CD4-positive, CD25-positive, alpha-beta regulatory T cell (primary cell): ENCODE data around the gene GNB5. TPM values are rescaled to one million over a fixed set of nuclear protein-coding genes. Genes with fewer than 3 reads are reported as not detected.
"Not testable (repeated sequence)": the region's sequence is repeated elsewhere in the genome, so short reads cannot be mapped to it uniquely, and the experiment has no call there.

ENCODE experiments used
- ATAC-seq, 2 donors: fragments of 150-1000 bp; cut with Tn5 transposase; one replicate each; pipeline ENCODE4 v1.10.0; 2021; ENCODE audit warnings: low read depth in 2 of 2, moderate number of reproducible peaks in 2 of 2, moderate library complexity in 1 of 2
- DNase-seq, 3 donors: peaks; one replicate each; pipeline versions ENCODE4 v3.0.0 to v3.0.0-alpha.2; 2012 to 2022; ENCODE audit warnings: mixed read lengths in 1 of 3
- H3K27ac ChIP-seq: one replicate; pipeline ENCODE4 v1.7.0; 2013; ENCODE audit warnings: mild to moderate bottlenecking, low read length; ENCODE audit not compliant: insufficient read depth, poor library complexity, severe bottlenecking
- H3K27me3 ChIP-seq: one replicate; pipeline ENCODE4 v1.7.0; 2013; ENCODE audit warnings: low read length; ENCODE audit not compliant: control insufficient read depth, insufficient read depth
- H3K36me3 ChIP-seq: one replicate; pipeline ENCODE4 v1.7.0; 2013; ENCODE audit warnings: mild to moderate bottlenecking, low read length, moderate library complexity; ENCODE audit not compliant: control insufficient read depth, insufficient read depth
- H3K4me1 ChIP-seq: 2 replicates; pipeline ENCODE4 v1.7.0; 2013; ENCODE audit warnings: mild to moderate bottlenecking, low read length; ENCODE audit not compliant: insufficient read depth, control insufficient read depth, poor library complexity, severe bottlenecking
- H3K4me3 ChIP-seq: one replicate; pipeline ENCODE4 v1.7.0; 2013; ENCODE audit warnings: low read depth, mild to moderate bottlenecking, low read length, moderate library complexity
- H3K9me3 ChIP-seq, 2 experiments: 1 replicate in 1 of 2; 2 replicates in 1 of 2; pipeline ENCODE4 v1.7.0; 2013; ENCODE audit warnings: low read length in 2 of 2, mild to moderate bottlenecking in 1 of 2, moderate library complexity in 1 of 2; ENCODE audit not compliant: control insufficient read depth in 2 of 2
- H3K27ac Mint-ChIP-seq, 3 donors: one replicate each; pipeline ENCODE4 v1.8.0; 2020 to 2022; ENCODE audit warnings: mild to moderate bottlenecking in 3 of 3, mixed read lengths in 3 of 3, moderate library complexity in 2 of 3
- H3K27me3 Mint-ChIP-seq: one replicate; pipeline ENCODE4 v1.8.0; 2022; ENCODE audit warnings: mild to moderate bottlenecking, mixed read lengths
- H3K36me3 Mint-ChIP-seq: one replicate; pipeline ENCODE4 v1.8.0; 2020; ENCODE audit warnings: mixed read lengths
- H3K4me1 Mint-ChIP-seq, 4 donors: one replicate each; pipeline ENCODE4 v1.8.0; 2020 to 2022; ENCODE audit warnings: mixed read lengths in 4 of 4, mild to moderate bottlenecking in 1 of 4
- H3K4me3 Mint-ChIP-seq, 4 donors: one replicate each; pipeline ENCODE4 v1.8.0; 2020 to 2022; ENCODE audit warnings: mild to moderate bottlenecking in 4 of 4, mixed read lengths in 4 of 4, moderate library complexity in 3 of 4
- H3K9me3 Mint-ChIP-seq, 7 donors: one replicate each; pipeline ENCODE4 v1.8.0; 2020 to 2022; ENCODE audit warnings: mixed read lengths in 7 of 7, mild to moderate bottlenecking in 3 of 7, moderate library complexity in 2 of 7
- polyA plus RNA-seq, 4 donors: library from polyadenylated mRNA; unstranded; fragments of 300-500 nt; fragmentation: Illumina TruSeq; gene quantifications; one replicate each; pipeline ENCODE4 v1.2.3, GENCODE V29; 2021
- total RNA-seq: library from RNA; stranded (reverse); gene quantifications from one replicate; pipeline ENCODE4 v1.2.3, GENCODE V29; 2022

GNB5 gene
- total and polyA plus RNA-seq, 5 donors from 2014 or later: 64.3 to 87.6 (median 65.8) TPM

DNA sequence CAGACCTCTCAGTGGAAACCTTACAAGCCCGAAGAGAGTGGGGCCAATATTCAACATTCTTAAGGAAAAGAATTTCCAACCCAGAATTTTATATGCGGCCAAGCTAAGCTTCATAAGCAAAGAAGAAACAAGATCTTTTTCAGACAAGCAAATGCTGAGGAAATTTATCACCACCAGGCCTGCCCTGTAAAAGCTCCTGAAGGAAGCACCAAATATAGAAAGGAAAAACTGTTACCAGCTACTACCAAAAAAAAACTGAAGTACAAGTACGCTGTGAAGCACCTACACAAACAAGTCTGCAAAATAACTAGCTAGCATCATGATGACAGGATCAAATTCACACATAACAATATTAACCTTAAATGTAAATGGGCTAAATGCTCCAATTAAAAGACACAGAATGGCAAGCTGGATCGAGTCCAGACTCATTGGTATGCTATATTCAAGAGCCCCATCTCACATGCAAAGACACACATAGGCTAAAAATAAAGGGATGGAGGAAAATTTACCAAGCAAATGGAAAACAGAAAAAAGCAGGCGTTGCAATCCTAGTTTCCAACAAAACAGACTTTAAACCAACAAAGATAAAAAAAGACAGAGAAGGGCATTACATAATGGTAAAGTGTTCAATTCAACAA lies 25.6 kb downstream of the GNB5 start:
- not testable (repeated sequence) for H3K27me3 ChIP-seq, H3K9me3 Mint-ChIP-seq, H3K27me3 Mint-ChIP-seq, H3K9me3 ChIP-seq, H3K27ac ChIP-seq, ATAC-seq, H3K4me3 ChIP-seq, DNase-seq
- Mint-ChIP-seq H3K36me3 (peaks cover 10% of the 10 kb centered on the region), H3K4me3 (peak overlapping the region in 1 of 4 donors; percentile 27), H3K27ac (peak overlapping the region in 1 of 3 donors; percentile 18), H3K4me1 (peaks cover 33 to 55% (median 46%) of the 10 kb centered on the region in 4 donors)
- peaks cover 15% of the 10 kb centered on the region for H3K4me1 ChIP-seq
- peaks cover 22% of the 10 kb centered on the region for H3K36me3 ChIP-seq

- H3K4me1 Mint-ChIP-seq: peaks cover 27 to 47% (median 38%) of the 10 kb centered on the region in 4 donors
- H3K27ac Mint-ChIP-seq: peak overlapping the region in 1 of 3 donors; percentile 55
- Histone ChIP-seq H3K9me3 (no peaks in the 10 kb centered on the region), H3K4me1 (peaks cover 12% of the 10 kb centered on the region), H3K27me3 (no peaks in the 10 kb centered on the region), H3K4me3 (no peak overlapping the region), H3K27ac (no peak overlapping the region), H3K36me3 (peaks cover 26% of the 10 kb centered on the region)
- H3K9me3 Mint-ChIP-seq: no peaks in the 10 kb centered on the region
- ATAC-seq (peak; percentile 64), DNase-seq (peak in 2 of 3 donors; percentile 15 to 23)
- peaks cover 12% of the 10 kb centered on the region for H3K36me3 Mint-ChIP-seq
- H3K27me3 Mint-ChIP-seq: no peaks in the 10 kb centered on the region
- H3K4me3 Mint-ChIP-seq: no peak overlapping the region
Observed at GRCh38 chr15:52164631-52165265, 26.4 kb downstream of the GNB5 start.

DNA sequence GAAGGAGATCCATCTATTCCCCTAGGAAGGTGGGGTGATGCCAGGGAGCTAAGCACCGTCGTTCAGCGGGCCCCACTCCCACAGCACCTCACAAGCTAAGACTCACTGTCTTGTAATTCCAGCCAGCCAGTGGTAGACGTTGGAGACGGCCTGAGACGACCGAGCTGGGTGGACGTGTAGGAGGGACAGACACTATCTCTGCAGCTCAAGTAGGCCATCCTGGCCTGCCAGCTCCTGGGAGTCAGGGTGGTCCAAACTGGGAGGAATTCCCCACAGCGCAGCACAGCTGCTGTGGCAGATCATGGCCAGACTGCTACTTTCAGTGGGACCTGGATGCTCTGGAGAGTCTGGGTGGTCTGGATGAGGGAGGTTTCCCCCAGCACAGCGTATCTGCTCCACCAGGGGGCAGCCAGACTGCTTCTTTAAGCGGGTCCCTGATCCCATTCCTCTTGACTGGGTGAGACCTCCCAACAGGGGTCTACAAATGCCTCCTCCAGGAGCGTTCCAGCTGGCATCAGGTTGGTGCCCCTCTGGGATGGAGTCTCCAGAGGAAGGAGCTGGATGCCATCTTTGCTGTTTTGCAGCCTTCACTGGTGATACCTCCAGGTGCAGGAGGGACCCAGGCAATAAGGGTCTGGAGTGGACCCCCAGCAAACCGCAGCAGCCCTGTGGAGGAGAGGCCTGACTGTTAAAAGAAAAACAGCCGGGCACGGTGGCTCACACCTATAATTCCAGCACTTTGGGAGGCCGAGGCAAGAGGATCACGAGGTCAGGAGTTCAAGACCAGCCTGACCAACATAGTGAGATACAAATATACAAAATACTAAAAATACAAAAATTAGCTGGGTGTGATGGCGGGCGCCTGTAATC lies 27.6 kb downstream of the GNB5 start:
- Histone ChIP-seq H3K4me3 (no peak overlapping the region), H3K27me3 (no peaks in the 10 kb centered on the region), H3K36me3 (peaks cover 35% of the 10 kb centered on the region), H3K4me1 (peaks cover 12% of the 10 kb centered on the region), H3K27ac (no peak overlapping the region), H3K9me3 (no peaks in the 10 kb centered on the region)
- Mint-ChIP-seq H3K4me1 (peaks cover 25 to 43% (median 35%) of the 10 kb centered on the region in 4 donors), H3K4me3 (peak overlapping the region in 1 of 4 donors; percentile 25), H3K27ac (no peak overlapping the region), H3K27me3 (no peaks in the 10 kb centered on the region), H3K9me3 (no peaks in the 10 kb centered on the region), H3K36me3 (peaks cover 24% of the 10 kb centered on the region)
- DNase-seq (peak in 1 of 3 donors; percentile 21), ATAC-seq (no peak)

GRCh38 chr15:52162876-52163275 lies 28.3 kb downstream of the GNB5 start:
- H3K36me3 Mint-ChIP-seq: peaks cover 30% of the 10 kb centered on the region
- no peak overlapping the region for H3K27ac Mint-ChIP-seq

GRCh38 chr15:52162260-52162659 lies 28.9 kb downstream of the GNB5 start:
- H3K27ac Mint-ChIP-seq: no peak overlapping the region
- peaks cover 30% of the 10 kb centered on the region for H3K36me3 Mint-ChIP-seq
- H3K27me3 Mint-ChIP-seq: no peaks in the 10 kb centered on the region
- Histone ChIP-seq H3K4me3 (no peak overlapping the region), H3K27ac (no peak overlapping the region), H3K36me3 (peaks cover 35% of the 10 kb centered on the region), H3K27me3 (no peaks in the 10 kb centered on the region), H3K4me1 (peaks cover 12% of the 10 kb centered on the region), H3K9me3 (no peaks in the 10 kb centered on the region)
- no peak overlapping the region for H3K4me3 Mint-ChIP-seq
- DNase-seq: no peak
- ATAC-seq: no peak
- H3K9me3 Mint-ChIP-seq: no peaks in the 10 kb centered on the region
- H3K4me1 Mint-ChIP-seq: peaks cover 19 to 37% (median 28%) of the 10 kb centered on the region in 4 donors

More at GRCh38 chr15:52162876-52163275, 28.3 kb downstream of the GNB5 start:
- Histone ChIP-seq H3K4me3 (no peak overlapping the region), H3K27ac (no peak overlapping the region), H3K4me1 (peaks cover 12% of the 10 kb centered on the region), H3K27me3 (no peaks in the 10 kb centered on the region), H3K9me3 (no peaks in the 10 kb centered on the region), H3K36me3 (peaks cover 35% of the 10 kb centered on the region)
- H3K4me3 Mint-ChIP-seq: no peak overlapping the region
- H3K9me3 Mint-ChIP-seq: no peaks in the 10 kb centered on the region
- ATAC-seq (no peak), DNase-seq (no peak)
- H3K27me3 Mint-ChIP-seq: no peaks in the 10 kb centered on the region
- H3K4me1 Mint-ChIP-seq: peaks cover 21 to 39% (median 29%) of the 10 kb centered on the region in 4 donors

- no peak for DNase-seq
- no peaks in the 10 kb centered on the region for H3K9me3 ChIP-seq
- H3K4me3 ChIP-seq: no peak overlapping the region
- Mint-ChIP-seq H3K27me3 (no peaks in the 10 kb centered on the region), H3K4me3 (no peak overlapping the region), H3K4me1 (peaks cover 12 to 32% (median 24%) of the 10 kb centered on the region in 4 donors), H3K36me3 (peaks cover 30% of the 10 kb centered on the region), H3K27ac (peak overlapping the region in 1 of 3 donors; percentile 62), H3K9me3 (no peaks in the 10 kb centered on the region)
- peaks cover 12% of the 10 kb centered on the region for H3K4me1 ChIP-seq
- H3K36me3 ChIP-seq: peaks cover 35% of the 10 kb centered on the region
- H3K27ac ChIP-seq: no peak overlapping the region
- H3K27me3 ChIP-seq: no peaks in the 10 kb centered on the region
- ATAC-seq: no peak
Observed at GRCh38 chr15:52161406-52161966, 29.7 kb downstream of the GNB5 start.

GRCh38 chr15:52159645-52160044 lies 31.5 kb downstream of the GNB5 start:
- Histone ChIP-seq H3K36me3 (peaks cover 35% of the 10 kb centered on the region), H3K9me3 (no peaks in the 10 kb centered on the region), H3K4me1 (peaks cover 4% of the 10 kb centered on the region), H3K27ac (no peak overlapping the region), H3K27me3 (no peaks in the 10 kb centered on the region), H3K4me3 (no peak overlapping the region)
- Mint-ChIP-seq H3K4me1 (peaks cover 1 to 18% (median 10%) of the 10 kb centered on the region in 4 donors), H3K9me3 (no peaks in the 10 kb centered on the region), H3K36me3 (peaks cover 35% of the 10 kb centered on the region), H3K4me3 (no peak overlapping the region), H3K27ac (peak overlapping the region in 1 of 3 donors; percentile 31), H3K27me3 (no peaks in the 10 kb centered on the region)
- ATAC-seq (no peak), DNase-seq (no peak)
